Fibroblast of upper back skin (primary cell): ENCODE results near the gene CALCOCO1.
A peak's percentile ranks its signal among the peaks of the same experiment; 100 is the strongest.

Experiments used
- DNase-seq: peaks from one replicate; pipeline ENCODE4 v3.0.0-alpha.2; 2013

CALCOCO1 gene

GRCh38 chr12:53751336-53752191, 24.3 kb upstream of the CALCOCO1 start, which contains the start of gene CISTR:
CISTR (minus strand) TSS chr12:53751979.
- no peak for DNase-seq

DNA sequence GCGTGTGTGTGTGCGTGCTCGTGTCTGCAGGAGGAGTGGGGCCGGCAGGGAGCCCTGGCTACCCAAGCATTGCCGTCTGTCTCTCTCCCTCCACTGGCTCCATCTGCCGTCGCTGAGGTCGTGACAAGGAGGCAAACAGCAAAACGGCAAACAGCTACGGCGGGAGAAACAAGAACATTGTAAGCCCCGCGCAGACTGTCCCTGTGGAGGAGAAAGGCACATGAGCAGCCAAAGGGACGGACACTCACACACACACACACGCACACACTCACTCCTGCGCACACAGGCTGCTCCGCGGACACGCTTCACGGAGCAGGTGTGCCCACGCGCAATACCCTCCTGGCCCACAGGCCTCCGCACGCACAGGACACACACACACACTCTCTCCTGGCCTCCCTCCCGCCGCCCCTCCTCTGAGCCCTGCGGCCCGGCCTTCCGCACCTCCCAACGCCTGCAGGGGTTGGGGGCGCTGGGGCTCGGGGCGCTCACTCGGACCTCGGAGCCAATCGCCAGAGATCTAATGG, 23.6 kb upstream of the CALCOCO1 start:
- no peak for DNase-seq

DNA sequence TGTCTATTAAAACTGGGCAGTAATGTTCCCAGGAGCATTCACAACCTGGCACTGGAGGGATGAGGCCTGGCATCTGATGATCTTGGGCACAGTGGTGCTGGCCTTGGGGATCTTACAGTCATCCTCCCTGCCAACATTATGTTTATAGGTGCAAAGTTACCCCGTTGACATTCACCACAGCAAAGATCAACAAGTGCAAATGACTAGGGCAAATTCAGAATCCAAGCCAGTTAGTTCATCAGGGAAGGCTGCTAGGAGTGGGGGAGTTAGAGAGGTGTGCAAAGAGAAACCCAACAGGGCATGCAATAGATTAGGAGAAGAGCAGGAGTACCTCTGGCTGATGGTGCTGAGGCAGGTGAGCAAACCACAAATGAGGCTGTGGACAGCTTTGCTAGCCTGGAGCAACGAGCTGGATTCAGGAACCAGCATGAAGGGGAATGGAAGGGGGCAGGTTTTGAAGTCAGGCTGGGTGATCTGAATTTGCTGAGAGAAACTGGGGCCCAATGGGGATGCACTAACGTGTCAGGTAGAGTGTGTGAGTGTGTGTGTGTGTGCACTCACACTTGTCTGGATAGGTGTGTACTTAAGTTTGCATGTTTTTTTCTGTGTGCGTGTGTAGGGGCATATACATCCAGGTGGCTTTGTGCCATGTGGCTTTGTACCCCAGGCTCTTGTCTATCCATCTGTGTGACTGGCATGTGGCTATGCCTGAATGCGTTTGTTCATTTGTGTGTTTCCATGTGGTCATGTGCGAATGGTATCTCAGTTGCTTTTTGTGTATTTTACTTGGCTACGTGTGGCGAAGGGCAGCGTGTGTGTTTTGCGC, 22.9 kb upstream of the CALCOCO1 start:
- no peak for DNase-seq

DNA sequence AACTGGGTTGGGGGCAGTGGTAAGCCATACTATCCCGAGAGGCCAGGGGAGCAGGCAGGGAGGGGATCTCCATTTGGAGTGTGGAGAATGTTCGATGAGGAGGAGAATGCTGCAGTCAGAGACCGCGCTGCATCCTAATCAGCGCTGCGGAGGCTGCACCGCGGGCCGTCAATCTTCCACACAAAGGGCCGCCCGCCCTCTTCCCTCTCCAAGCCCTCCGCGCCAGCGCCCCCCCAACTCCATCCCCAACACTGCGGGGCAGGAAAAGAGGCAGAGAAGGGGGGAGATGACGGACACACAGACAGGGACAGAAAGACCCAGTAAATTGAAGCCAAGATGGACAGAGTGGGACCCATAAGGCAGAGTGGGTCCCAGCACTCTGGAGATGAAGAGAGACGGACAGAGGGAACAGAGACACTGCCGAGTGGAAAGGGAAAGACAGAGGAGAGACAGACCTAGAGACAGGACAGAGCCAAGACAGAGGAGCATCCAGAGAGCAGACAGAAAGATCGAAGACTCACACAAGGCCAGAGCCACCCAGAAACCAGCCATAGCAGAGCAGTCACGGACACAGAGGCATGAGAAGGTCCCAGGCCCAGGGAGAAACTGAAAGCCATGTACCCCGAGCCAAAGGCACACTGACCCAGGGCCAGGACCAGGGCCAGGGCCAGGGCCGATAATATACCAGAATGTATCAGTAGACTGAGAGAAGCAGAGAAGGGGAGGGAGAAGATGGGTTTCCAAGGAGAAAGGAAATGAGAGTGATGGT, 21.0 kb upstream of the CALCOCO1 start:
- no peak for DNase-seq

DNA sequence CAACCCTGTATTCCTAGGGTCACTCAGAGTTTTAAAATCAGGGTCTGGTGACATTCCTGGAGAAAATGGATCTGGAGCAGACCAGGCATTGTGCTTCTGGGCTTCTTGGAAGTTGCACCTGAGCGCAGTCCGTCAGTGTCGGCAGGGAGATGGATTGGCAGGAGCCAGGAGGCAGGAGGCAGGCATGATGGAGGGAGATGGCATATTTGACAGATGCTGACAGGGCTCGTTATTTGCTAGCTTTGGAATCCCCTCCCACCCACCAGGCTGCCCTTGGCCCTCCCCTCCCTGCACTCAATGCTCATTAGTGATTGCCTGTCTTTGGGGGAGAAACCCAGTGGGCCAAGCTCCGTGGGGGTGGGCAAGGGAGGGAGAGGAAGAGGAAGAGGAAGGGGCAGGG, 19.8 kb upstream of the CALCOCO1 start:
- DNase-seq, result no peak

GRCh38 chr12:53746592-53747092, 19.4 kb upstream of the CALCOCO1 start:
- peak; percentile 89 for DNase-seq

DNA sequence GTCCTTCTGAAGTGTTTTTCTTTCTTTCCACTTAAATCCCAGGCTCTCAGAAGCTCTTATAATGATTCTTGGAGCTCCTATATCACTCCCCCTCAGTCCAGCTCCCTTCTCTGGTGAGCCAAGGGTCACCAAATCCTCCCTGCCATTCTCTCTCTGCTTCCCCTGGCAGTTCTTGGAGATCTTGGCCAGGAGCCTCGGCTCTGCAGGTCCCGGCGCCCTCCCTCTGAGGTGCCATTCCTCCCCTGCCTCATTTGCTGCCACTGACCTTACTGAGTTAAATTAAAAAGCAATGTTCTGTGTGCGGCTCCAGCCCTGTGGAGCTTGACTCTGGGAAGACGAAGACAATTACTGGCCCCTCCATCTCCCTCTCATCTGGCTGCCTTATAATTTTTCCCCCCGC, 17.5 kb upstream of the CALCOCO1 start:
- DNase-seq, result no peak

DNA sequence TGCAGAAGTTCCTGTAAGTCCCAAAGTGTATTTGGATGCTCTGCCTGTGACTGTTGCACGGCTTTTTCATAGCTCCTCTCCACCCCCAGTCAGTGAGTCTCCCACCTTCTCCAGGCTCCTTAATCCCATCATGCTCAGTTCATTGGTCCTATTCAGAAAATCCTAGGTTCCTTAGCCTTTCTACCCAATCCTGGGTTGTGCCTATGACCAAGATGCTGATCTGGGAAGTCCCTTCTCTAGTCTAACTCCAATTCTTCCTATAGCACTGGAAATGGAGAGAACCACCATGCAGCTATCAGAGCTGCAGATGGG, 16.8 kb upstream of the CALCOCO1 start:
- DNase-seq, result no peak

GRCh38 chr12:53743266-53744129, 16.2 kb upstream of the CALCOCO1 start:
- DNase-seq, result peak; percentile 57

GRCh38 chr12:53740130-53740491, 12.9 kb upstream of the CALCOCO1 start:
- DNase-seq, result no peak

DNA sequence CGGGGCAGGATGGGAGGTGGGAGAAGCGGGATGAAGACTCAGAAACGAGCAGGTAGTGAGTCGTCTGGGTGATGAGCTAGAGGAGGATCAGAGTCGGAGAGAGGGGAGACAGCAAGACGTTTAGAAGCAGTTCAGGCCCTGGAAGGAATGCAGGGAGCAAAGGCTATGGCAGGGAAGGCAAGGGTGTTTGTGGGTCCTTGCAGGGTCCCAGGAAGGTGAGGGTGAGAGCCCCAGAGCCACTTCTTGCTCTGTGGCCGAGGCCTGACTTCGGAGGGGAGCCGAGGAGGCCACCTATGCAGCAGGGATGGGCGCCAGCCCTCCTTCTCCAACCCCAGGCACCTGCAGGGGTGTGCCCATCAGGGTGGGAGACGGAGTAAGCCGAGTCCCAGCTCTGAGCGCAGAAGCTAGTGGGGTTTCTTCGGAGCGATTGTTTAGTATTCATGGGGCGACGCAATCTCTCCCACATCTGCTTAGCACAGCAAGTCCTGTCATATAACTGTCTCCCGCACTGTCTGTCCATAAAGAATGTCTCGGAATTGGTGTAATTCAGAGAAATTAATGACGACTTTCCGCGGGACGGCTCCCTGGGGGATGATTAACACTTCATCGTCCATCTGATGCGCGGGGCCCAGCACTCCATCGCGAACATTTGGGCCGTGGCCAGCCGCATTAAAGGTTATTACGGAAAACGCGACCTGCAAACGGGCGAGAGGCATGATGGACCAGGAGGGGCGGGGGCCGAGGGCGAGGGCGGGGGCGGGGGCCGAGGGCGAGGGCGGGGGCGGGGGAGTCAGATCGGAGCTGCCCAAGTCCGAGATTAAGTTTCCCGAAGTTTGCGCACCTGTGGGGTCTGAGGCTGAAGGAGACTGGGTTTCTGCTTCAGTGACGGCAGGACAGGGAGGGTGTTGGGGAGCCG, 12.2 kb upstream of the CALCOCO1 start:
- DNase-seq, result peak; percentile 41

DNA sequence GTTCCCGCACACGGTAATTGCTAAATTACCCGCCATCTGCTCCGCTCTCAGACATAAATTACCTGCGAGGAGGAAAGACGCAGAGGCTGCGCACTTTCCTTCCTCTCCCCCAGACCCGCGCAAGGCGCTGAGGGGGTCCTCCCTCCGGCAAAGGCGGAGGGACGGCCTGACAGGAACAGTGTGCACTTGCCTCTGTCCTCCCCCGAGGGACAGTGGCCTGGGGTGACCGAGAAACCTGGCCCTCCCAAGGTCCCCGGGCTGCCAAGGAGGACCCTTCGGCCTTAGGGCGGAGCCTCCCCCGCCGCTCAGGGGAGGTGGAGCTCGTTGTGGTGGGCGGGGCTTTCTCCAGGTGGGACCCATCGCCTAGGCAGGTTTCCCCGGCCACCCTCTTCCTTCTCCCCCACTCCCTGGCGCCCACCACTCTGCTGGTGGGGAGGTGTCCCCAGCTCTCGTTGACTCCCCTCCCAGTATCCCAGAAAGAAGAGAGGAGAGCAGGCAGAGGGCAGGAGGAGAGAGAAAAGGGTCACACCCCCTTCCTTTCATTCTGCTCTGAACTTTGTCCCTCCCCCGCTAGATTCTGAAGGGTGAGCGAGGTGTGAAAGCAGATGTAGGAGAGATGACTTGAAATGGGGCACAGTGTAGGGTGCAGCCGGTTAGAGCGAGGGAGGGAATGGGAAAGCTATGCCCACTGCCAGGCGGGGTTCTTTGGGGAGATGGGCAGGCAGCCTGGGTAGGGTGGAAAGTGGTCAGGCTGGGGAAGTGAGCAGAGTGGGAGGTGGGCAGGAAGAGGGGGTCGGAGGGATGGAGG, 11.4 kb upstream of the CALCOCO1 start:
- DNase-seq, result no peak

GRCh38 chr12:53737951-53738405, 10.7 kb upstream of the CALCOCO1 start:
- no peak for DNase-seq

- DNase-seq, result no peak
These were observed 10.0 kb upstream of the CALCOCO1 start for GRCh38 chr12:53737093-53737808.

GRCh38 chr12:53736592-53736991, 9.3 kb upstream of the CALCOCO1 start:
- DNase-seq, result no peak

DNA sequence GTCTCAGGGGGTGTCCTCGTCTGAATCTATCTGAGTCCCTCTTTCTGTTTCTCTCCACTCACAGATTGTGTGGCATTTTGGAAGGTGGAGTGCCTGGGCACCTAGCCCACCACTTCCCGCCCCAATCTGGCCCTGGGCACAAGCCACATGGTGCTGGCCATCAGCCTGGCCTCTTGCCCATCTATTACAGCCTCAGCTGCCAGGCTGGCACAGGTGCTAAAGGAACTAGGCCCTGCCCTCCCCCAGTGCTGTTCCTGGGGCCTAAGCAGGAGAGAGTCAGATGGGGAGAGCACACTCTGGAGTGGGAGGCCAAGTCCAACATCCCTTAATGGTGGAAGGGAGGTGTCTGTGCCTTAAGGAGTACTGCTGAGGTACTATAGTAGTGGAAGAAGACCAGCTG, 8.3 kb upstream of the CALCOCO1 start:
- DNase-seq, result no peak

GRCh38 chr12:53734425-53734824, 7.2 kb upstream of the CALCOCO1 start:
- no peak for DNase-seq

GRCh38 chr12:53733807-53734200, 6.6 kb upstream of the CALCOCO1 start:
- DNase-seq, result no peak
